ENCODE measurements around the gene HLA-G.
"Not testable (repeated sequence)": the region's sequence is repeated elsewhere in the genome, so short reads cannot be mapped to it uniquely, and the experiment has no call there.

HLA-G gene

GRCh38 chr6:29827579-29828470 lies at the start of gene HLA-G:
Gene HLA-G, plus strand, starts transcription at chr6:29827825. Its CDS starts 20 bp downstream, at chr6:29827845.
- H3K36me3 ChIP-seq = no peaks in the 10 kb centered on the region
- H3K27ac ChIP-seq = no peak within 1 kb of the TSS
- H3K27me3 ChIP-seq = peaks cover 97% of the 10 kb centered on the region
- H3K9me3 ChIP-seq = no peaks in the 10 kb centered on the region
- H3K4me3 ChIP-seq (ENCODE audit: low read depth in 1 of 2, low read length in 1 of 2) = peak within 1 kb of the TSS in 1 of 2 experiments; percentile 27
- no peak for TF ChIP-seq CTCF (IDR thresholded peaks at IDR 0.05)
- H3K4me1 ChIP-seq (ENCODE audit: control insufficient read depth in 1 of 2, insufficient read depth in 1 of 2, low read depth in 1 of 2, low read length in 1 of 2) = no peaks in the 10 kb centered on the region

DNA sequence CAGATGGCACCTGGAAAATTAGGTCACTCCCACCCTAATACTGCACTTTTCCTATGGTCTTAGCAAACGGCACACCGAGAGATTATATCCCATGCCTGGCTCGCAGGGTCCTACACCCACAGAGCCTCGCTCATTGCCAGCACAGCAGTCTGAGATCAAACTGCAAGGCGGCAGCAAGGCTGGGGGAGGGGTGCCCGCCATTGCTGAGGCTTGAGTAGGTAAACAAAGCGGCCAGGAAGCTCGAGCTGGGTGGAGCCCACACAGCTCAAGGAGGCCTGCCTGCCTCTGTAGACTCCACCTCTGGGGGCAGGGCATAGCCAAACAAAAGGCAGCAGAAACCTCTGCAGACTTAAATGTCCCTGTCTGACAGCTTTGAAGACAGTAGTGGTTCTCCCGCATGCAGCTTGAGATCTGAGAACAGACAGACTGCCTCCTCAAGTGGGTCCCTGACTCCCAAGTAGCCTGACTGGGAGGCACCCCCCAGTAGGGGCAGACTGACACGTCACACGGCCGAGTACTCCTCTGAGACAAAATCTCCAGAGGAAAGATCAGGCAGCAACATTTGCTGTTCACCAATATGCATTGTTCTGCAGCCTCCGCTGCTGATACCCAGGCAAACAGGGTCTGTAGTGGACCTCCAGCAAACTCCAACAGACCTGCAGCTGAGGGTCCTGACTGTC lies 47.5 kb upstream of the HLA-G start:
- H3K4me1 ChIP-seq (ENCODE audit: control insufficient read depth in 1 of 2, insufficient read depth in 1 of 2, low read depth in 1 of 2, low read length in 1 of 2); H3K27ac ChIP-seq; H3K36me3 ChIP-seq; H3K4me3 ChIP-seq (ENCODE audit: low read depth in 1 of 2, low read length in 1 of 2); H3K9me3 ChIP-seq: not testable (repeated sequence)
- H3K27me3 ChIP-seq = peaks cover 35% of the 10 kb centered on the region

GRCh38 chr6:29789176-29789575 lies 38.4 kb upstream of the HLA-G start:
- no peaks in the 10 kb centered on the region for H3K36me3 ChIP-seq
- H3K27me3 ChIP-seq = peaks cover 83% of the 10 kb centered on the region
- H3K4me1 ChIP-seq (ENCODE audit: control insufficient read depth in 1 of 2, insufficient read depth in 1 of 2, low read depth in 1 of 2, low read length in 1 of 2) = peaks cover 6 to 10% of the 10 kb centered on the region in 2 experiments
- H3K9me3 ChIP-seq = no peaks in the 10 kb centered on the region
- H3K4me3 ChIP-seq (ENCODE audit: low read depth in 1 of 2, low read length in 1 of 2) = no peak overlapping the region
- no peak overlapping the region for H3K27ac ChIP-seq
- no peak for TF ChIP-seq CTCF (IDR thresholded peaks at IDR 0.05)

DNA sequence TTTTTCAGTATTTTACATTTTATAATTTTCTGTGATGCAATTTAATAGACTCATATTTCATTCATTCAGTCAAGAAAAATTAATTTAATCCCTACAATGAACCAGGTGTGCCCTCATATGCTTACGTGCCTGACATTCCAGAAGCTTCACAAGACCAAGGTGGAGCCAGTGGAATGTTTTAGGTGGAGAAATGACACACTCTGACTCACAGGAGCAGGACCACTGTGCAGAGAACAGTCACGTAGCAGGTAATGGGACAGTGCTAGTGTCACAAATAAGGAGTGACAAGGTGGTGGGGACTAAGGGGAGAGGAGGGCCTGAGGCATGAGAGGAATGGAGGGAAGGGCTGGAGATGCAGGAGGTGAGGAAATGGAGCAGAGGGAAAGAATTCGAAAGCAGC lies 37.0 kb upstream of the HLA-G start:
- Histone ChIP-seq H3K27me3 (peaks cover 92% of the 10 kb centered on the region), H3K9me3 (no peaks in the 10 kb centered on the region), H3K4me3 (ENCODE audit: low read depth in 1 of 2, low read length in 1 of 2) (no peak overlapping the region), H3K4me1 (ENCODE audit: control insufficient read depth in 1 of 2, insufficient read depth in 1 of 2, low read depth in 1 of 2, low read length in 1 of 2) (peaks cover 6 to 10% of the 10 kb centered on the region in 2 experiments), H3K27ac (no peak overlapping the region), H3K36me3 (no peaks in the 10 kb centered on the region)
- no peak for TF ChIP-seq CTCF (IDR thresholded peaks at IDR 0.05)

GRCh38 chr6:29791162-29791561 lies 36.5 kb upstream of the HLA-G start:
- Histone ChIP-seq H3K36me3 (no peaks in the 10 kb centered on the region), H3K27me3 (peaks cover 95% of the 10 kb centered on the region), H3K4me3 (ENCODE audit: low read depth in 1 of 2, low read length in 1 of 2) (no peak overlapping the region), H3K27ac (no peak overlapping the region), H3K4me1 (ENCODE audit: control insufficient read depth in 1 of 2, insufficient read depth in 1 of 2, low read depth in 1 of 2, low read length in 1 of 2) (peaks cover 6 to 10% of the 10 kb centered on the region in 2 experiments), H3K9me3 (no peaks in the 10 kb centered on the region)
- no peak for TF ChIP-seq CTCF (IDR thresholded peaks at IDR 0.05)

DNA sequence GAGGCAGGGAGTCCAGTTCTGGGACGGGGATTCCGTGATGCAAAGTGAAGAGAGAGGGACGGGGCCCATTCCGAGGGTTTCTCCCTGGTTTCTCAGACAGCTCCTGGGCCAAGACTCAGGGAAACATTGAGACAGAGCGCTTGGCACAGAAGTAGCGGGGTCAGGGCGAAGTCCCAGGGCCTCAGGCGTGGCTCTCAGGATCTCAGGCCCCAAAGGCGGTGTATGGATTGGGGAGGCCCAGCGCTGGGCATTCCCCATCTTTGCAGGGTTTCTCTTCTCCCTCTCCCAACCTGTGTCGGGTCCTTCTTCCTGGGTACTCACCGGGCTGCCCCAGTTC lies 35.9 kb upstream of the HLA-G start:
- Histone ChIP-seq H3K4me1 (ENCODE audit: control insufficient read depth in 1 of 2, insufficient read depth in 1 of 2, low read depth in 1 of 2, low read length in 1 of 2) (peaks cover 6 to 10% of the 10 kb centered on the region in 2 experiments), H3K27me3 (peaks cover 97% of the 10 kb centered on the region), H3K36me3 (no peaks in the 10 kb centered on the region), H3K27ac (no peak overlapping the region), H3K4me3 (ENCODE audit: low read depth in 1 of 2, low read length in 1 of 2) (no peak overlapping the region), H3K9me3 (no peaks in the 10 kb centered on the region)
- TF ChIP-seq CTCF (IDR thresholded peaks at IDR 0.05) = no peak
